Peyer's patch (tissue), 4 donors: Measurements from ENCODE around the gene APLN.

Experiments
- CTCF ChIP-seq, 6 experiments: fragments of 450-650 bp in 4 of 6; fragments of 200-600 bp in 2 of 6; sonication (generic) in 1 of 6; IDR thresholded peaks; one replicate each; pipeline ENCODE4 v1.5.1; 2017 to 2019; ENCODE audit warnings: antibody characterized with exemption in 6 of 6, mild to moderate bottlenecking in 3 of 6, moderate library complexity in 1 of 6
- POLR2A ChIP-seq, 2 donors: fragments of 450-650 bp; IDR thresholded peaks; one replicate each; pipeline ENCODE4 v1.5.1; 2017; ENCODE audit warnings: antibody characterized with exemption in 2 of 2, mild to moderate bottlenecking in 2 of 2, moderate library complexity in 2 of 2

GRCh38 chrX:129641469-129641868 is 13.3 kb downstream of the APLN start:
- no peak for TF ChIP-seq CTCF (IDR thresholded peaks at IDR 0.05)
- TF ChIP-seq POLR2A (IDR thresholded peaks at IDR 0.05), result no peak
